ENCODE measurements around the gene C4BPA.

C4BPA gene

DNA sequence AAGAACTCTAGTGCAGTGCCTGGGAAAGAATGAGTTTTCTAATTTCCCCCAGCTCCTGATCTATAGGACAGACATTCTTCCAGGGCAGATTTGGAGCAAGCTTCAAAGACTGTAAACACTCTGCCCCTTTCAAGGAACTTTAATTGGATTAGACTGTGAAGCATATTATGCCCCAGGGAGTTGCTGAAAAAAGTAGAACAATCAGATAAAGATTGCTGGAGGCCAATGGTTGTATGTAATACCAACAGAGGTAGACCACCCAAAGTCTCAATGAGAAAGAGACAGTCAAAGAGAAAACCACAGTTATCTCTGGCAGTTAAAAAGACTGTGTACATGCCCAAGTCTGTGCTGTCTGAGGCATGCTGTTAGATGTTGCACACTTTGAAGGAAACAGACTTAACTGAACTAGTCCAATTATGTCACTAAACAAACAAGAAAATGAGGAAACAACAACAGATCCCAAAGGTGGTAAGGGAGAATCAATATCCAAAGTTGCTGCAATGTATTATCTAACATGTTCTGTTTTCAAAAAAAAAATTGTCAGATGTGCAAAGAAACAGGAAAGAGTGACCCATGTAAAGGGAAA is 24.4 kb downstream of the C4BPA start:
- no peak for DNase-seq

DNA sequence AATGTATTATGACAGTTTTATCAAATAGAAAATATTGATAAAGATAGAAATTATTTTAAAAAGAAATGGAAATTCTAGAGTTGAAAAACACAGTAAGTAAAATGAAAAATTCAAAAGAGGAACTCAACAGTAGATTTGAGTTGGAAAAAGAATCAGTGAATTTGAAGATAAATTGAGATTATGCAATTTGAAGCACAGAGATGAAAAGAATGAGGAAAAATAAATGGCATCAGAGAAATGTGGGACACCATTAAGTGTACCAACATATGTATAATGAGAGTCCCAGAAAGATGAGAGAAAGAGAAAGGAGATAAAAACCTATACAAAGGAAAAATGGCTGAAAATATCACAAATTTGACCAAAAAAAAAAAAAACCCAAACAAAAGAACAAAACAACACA is 25.0 kb downstream of the C4BPA start:
- no peak for DNase-seq

DNA sequence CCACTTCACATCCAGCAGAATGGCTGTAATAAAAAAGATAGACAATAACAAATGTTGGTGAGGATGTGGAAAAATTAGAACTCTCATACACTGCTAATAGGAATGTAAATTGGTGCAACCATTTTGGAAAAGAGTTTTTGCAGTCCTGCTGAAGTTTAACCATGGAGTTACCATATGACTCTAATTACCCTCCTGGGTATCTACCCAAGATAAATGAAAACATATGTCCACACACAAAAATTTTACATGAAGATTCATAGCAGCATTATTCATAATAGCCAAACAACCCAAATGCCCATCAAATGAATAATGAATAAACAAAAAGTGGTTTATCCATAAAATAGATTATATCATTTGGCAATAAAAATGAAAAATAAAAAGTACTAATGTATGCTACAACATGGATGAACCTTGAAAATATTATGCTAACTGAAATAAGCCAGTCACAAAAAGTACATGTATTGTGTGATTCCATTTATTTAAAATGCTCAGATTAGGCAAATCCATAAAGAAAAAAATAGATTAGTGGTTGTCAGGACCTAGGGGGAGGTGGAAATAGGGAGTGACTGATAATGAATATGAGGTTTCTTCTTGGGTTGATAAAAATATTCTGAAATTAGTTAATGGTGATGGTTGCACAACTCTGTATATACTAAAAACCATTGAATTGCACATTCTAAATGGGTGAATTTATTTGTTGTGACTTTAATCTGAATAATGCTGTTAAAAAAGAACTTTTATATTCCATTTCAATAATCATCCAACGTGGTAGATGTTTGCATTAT is 26.4 kb downstream of the C4BPA start:
- DNase-seq: no peak

DNA sequence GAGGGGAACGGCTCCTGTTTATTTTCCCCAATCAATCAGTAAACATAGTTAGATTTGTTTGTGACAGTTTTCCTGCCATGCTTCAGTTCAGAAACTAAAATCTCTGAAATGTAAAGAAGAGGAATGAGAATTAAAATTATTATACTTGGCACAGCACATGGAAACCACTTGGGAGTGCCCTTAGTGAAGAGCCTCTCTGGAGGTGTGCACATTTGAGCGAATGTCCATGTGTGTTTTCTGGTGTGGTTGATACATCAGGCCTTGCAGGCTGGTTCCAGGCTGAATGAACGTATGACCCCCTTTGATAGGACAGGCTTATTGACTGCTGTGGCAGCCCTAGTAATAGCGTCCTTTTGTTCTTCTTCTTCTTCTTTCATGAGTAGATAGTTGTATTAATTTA is 27.1 kb downstream of the C4BPA start:
- no peak for DNase-seq

DNA sequence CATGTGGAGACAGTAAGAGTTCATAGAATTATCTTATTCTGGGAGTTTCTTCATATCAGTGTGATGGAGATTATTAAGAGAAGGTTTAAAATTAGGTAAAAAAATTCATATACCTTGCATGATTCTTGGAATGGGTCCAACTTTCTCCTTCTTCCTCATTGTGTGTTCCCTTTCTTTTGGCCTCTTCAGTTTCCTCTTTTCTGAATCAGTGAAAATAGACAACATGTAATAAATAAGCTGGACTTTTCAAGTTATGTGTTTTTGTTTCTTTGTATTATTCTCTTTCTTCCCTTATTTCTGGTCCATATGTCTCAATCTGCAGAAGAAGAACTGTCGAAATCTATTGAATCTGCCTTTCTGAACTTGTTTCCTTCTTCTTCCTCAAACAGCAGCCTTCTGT is 30.5 kb downstream of the C4BPA start:
- DNase-seq: no peak

DNA sequence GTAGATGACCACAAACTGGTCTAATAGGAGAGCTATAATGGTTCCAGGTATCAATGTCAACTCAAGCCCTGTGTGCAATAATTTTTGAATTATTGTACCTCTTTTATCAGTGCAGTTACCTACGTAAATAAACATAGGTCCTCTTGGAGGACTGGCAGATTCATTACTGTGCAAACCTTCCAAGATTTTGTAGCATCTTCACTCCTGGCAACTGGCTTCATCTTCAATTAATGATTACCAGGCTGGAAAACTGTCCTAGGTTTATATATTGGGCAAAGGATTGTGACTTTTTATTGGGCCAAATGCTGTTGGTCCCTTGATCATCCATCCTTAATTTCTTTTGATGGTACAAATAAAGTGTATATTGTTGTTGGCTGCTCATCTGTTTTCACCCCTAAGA is 35.6 kb downstream of the C4BPA start:
- DNase-seq: no peak

DNA sequence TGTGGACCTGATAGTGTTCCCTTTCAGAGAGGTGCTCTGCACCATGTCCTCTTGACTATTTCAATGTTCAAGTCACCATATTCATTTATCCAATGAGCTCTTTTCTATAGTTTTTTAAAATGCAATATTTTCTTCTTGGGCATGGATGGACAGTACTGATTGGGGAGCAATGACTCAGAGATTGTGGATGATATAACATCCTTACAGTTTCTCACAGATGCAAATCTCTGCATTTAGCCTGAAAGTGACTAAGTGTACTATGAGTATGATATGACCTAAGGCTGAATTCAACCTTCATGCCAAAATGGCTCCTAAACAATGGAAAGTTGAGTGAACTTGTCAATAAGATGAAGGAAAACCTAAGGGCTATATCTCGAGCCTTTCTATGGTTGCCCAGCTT is 36.5 kb downstream of the C4BPA start:
- no peak for DNase-seq

DNA sequence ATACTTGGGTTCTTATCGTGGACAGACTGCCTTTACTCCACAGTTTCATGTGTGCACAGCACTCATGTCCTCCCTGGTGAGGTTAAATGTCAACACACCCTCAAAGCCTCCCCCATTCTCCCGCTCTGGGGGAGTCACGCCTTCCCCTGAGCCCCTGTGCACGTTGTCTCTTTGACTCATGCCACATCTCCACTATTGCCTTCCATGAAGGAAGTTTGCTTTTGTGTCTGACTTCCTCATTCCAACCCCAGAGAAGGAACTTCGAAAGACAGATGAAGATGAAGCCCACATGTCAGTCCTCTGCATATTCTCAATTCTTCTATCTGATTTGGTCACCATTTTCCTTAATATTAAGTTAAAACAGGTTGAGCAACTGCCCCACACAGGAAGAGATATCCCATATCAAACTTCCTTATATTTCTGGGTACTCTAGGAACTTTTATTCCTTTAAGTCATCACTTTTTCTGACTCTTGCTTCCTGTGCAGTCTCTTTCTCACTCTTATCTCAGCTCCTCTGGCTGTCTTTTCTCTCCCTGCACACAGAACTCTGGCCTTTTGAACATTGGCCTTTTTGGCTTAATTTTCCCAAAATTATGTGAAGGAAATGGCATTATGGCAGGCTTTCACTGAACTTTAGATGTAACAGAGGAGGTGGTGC is 41.5 kb downstream of the C4BPA start:
- no peak for DNase-seq

DNA sequence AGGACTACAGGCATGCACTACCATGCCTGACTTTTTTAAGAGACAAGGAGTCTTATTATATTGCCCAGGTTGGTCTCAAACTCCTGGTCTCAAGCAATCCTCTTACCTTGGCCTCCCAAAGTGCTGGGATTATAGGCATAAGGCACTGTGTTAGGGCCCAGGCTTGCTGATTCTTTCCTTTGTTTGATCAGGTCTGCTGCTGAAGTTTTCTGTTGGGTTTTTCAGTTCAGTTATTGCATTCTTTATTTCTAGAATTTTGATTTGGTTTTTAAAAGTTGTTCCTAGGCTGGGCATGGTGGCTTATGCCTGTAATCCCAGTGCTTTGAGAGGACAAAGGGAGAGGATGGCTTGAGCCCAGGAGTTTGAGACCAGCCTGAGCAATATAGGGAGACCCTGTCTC is 47.9 kb downstream of the C4BPA start:
- DNase-seq: no peak

DNA sequence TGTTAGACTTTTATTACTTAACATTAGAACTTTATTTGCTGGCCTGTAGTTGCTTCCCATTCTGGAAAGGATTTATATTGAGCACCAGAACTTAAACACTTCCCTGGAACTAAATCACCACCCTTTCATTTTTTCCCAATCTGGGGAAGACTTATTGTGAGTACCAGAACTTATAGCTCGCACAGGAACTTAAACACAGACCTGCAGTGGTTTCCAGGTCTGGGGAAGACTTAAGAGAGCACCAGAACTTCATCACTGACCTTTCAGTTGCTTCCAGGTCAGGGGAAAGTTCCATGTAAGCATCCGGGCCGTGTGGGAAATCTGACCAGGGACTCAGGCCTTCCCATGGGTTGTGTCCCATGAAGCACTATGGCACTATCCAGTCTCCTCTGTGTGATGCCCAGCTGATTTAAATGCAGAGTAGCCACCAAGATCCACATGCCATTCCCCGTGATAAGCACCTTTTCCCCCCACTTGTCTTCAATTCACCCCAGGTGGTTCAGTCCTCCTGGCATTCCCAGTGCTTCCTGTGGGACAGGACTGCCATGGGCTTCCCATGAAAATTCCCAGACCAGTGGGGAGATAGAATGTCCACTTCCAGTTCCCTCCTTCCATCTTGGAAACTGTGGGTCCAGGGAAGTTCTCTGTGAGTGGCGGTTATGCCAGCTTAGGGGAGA is 48.9 kb downstream of the C4BPA start:
- DNase-seq: no peak

DNA sequence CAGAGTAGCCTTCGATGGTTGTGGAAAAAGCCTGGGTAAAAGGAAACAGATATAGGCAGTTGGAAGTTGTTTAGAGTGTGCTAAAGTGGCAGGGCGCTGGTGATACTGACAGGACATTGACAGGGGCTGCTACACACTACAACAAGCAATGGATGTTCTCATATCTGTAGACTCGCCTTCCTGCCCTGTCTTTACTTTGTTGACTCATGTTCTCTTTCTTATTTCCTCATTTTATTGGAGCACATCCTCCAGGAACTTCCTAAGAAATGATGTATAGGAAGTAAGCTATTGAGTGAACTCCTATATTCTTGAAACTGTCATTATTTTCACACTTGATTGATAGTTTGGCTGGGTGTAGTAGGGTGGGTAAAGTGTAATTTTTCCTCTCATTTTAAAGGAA is 51.0 kb downstream of the C4BPA start:
- DNase-seq: no peak

DNA sequence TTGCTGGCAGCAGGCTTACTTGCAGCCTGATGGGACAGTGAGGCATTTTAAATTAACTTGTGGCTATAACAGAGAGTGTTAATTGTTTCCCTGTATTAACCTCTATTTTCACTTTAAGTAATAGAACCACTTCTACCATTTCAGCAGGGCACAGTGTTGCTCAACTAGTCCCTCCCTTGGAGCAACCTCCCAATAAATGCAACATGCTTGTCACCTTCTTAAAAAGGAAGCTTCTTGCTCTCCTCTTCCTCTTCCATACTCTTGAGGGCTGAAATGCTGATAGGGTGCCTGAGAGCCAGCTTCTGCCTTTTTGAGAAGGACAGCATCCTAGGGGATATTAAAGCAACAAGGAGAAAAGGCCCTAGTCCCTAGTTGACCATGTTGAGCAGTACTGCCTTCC is 52.1 kb downstream of the C4BPA start:
- no peak for DNase-seq

DNA sequence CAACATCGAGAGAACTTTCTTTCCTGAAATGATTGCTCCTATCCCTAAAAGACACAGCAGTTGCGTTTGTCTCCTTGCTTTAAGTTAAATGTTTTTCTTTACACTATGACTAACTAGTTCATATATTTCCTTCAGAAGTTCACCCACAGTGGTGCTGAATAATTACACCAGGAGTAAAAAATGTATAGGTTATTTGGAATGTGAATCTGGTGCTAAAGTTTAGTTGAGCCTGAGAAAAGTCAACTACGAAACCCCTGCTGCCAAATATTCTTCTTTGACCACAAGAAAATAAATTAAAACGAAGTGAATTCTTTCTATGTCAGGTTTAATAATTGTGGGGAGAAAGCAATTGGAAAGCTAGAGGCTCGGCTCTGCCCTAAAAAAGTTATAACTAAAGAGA is 52.8 kb downstream of the C4BPA start:
- DNase-seq: no peak

DNA sequence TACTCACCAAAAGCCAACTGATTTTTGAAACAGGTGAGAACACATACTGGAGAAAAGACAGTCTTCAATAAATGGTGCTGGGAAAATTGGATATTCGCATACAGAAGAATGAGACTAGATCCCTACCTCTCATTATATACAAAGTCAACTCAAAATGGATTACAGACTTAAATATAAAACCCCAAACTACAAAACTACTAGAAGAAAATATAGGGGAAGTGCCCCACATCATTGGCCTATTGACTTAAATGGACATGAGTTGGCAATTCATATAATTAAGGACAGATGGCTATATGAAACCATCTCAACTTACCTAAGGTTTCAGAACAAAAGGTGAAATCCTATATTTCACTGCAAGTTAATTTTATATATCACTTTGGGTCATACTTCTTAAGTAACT is 60.1 kb downstream of the C4BPA start:
- no peak for DNase-seq

DNA sequence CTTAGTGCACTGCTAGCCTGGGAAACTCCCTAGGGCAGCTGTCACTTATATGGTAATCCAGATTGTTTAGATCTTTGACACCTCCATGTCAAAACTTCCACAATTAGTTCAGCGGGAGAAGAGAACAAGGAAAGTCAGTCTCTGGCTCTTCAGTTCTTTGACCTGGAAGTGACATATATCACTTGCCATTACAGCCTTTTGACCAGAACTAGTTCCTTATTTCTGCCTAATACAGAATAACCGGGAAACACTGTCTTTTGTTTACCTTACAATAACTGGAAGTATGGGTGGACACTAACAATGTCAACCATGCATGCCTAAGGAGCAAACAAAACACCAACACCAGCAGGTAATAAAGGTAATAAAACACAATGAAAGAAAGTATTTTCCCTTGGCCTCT is 68.3 kb downstream of the C4BPA start:
- no peak for DNase-seq

DNA sequence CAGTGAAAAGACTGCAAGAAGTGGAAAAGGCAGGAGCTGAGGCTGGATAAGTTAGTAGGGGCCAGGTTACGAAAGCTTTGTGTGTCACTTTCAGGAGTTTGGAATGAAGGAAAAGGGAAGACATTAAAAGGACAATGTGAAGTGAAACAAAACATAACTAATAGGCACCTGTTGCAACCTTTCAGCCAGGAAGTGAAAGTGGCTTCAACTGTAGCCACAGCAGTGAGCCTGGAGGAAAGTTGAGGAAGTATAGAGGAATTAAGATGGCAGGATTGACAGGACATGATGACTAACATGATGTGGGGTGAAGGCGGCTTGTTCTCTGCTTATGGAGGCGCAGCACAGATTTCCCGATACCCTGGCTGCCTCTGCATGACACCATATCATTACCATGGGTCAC is 68.9 kb downstream of the C4BPA start:
- no peak for DNase-seq

DNA sequence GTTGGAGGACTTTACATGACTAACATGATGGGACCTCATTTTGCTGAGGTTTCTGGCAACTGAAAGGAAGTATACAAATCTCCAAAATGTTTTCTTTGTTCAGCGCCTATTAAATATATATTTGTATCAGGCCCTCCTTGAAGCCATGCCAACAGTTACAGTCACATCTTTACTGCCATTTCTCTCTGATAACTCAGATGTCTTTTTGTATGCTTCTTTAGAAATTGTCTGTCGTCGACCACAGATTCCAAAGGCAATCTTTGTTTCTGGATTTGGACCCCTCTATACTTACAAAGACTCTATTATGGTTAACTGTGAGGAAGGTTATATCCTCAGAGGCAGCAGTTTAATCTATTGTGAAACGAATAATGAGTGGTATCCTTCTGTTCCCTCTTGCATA is 69.4 kb downstream of the C4BPA start:
- DNase-seq: no peak

DNA sequence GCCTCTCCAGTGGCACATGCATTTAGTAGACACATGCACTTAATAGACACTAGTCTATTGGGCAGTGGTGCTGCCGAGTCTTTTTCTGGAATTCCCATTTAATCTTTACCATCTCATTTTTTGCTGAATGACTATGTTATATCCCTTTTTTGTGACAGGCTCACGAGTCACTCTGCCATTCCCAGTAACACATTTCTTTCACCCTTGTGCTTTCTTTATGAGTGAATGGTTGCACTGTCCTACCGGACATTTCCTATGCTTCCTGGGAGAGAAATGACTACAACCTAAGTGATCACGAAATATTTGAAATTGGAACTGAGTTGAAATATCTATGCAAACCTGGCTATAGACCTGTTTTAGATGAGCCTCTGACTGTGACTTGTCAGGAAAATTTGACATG is 70.9 kb downstream of the C4BPA start:
- no peak for DNase-seq

DNA sequence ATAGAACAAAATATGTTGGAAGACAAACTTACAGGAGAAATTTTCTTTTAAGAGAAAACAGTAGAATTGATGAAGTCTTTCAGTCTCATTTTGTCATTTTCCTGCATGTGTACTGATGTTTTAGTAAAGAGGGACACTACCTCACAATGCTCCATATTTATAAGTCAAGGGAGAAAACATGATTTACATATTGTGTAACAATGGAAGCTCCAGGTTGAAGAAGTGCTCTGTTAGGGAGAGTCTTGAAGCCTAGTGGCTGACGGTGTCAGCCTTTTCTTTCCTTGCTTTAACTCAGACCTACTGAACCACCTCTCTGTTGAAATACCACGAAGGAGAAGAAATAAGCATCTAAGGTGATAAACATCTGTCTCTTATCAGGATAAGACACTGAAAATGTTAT is 75.0 kb downstream of the C4BPA start:
- DNase-seq: no peak

DNA sequence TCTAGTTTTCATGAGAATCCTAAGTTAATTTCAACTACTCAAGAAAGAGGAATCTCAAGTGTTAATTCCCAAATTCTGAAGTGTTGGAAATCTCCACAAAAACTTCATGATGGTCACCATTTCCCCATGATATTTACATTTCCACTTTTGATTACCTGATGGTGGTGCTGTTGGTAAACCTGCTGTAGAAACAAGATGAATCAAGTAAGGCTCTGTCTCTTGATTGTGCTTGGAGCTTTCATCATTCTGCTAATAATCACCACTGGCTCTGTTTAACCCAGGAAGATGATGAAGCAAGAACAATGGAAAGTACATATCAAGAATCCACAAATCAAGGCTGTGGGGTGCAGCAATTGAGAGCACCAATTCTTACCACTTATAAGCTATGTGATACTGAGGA is 77.8 kb downstream of the C4BPA start:
- DNase-seq: no peak

DNA sequence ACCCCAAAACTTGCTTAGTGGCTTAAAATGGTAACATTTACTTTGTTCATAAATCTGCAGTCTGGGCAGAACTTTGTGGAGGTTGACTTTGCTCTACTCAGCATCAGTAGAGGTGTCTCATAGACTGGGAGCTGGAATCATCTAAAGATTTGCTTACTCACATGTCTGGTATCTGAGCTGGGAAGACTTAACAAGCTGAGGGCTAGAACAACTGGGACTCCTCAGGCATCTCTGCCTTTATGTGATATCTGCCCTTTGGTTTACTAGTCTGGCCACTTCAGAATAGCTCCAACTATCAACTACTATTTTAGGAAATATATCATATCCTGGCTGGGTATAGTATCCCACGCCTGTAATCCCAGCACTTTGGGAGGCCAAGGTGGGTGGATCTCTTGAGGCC is 82.5 kb downstream of the C4BPA start:
- no peak for DNase-seq

DNA sequence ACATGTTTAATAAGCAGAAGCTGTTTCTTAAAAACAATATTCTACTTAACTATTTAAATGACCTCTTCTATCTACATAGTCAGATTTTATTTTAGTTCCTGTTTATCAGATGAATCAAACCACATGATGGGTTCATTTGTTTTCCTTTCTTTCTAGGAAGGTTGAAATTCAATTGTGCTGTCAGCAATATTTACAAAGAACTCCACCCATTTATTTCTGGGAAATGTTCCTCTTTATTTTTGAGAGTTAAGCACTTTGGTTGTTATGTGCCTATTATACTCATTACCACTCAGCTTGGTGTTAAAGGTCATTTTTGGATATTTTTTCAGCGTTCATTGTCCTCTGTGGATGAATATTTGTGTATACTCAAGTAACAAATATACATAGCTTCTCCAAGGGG is 84.9 kb downstream of the C4BPA start:
- DNase-seq: no peak

DNA sequence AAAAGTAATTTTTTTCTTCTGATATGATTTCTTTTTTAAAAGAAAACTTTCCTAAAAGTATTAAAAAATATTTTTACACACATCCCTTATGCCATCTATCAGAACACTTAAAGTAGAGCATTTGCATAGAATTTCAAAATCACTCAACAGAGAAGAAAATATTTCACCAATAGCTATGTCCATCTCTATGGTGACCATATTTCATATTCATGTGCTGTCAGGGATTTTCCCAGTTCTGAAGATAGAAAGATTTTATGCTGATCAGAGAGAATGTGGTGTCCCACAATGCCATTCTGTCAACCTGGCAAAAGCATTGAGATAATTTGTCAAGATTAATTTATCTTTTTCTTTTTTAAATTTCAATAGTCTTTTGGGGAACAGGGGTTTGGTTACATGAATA is 87.0 kb downstream of the C4BPA start:
- DNase-seq: no peak

DNA sequence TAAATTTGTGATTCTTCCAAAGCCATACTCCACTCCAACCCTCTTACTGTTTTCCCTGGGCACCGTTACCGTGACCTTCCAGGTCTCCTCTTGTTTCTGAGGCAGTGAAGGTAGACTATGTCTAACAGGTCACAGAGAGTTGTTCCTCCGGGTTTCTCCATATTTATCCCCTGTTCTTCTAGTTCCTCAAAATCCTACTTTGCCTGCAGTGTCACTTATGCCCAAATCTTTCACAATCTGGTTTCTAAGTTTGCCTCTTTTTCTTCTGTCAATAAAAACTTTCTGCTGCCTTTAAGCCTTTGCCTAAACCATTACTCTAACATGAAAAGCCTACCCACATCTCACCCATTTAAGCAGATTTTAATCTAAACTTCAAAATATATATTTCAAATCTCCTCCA is 87.7 kb downstream of the C4BPA start:
- DNase-seq: no peak
